Motor neuron (in vitro differentiated cells): ENCODE measurements around the gene ASTN2. TPM values are rescaled to one million over a fixed set of nuclear protein-coding genes. Genes with fewer than 3 reads are reported as not detected.

ENCODE experiments used
- ATAC-seq, 8 experiments: fragments of 200-7000 bp; cut with Tn5 transposase; replicated peaks in 6 of 8; 2 replicates each; pipeline ENCODE4 v1.8.0; 2021; ENCODE audit warnings: mild to moderate bottlenecking in 8 of 8, moderate library complexity in 8 of 8
- H3K27ac ChIP-seq, 2 donors: fragments of 250-450 bp; sonication (Bioruptor Pico); 2 replicates each; pipeline ENCODE4 v1.9.0; 2021; ENCODE audit warnings: antibody characterized with exemption in 2 of 2, mild to moderate bottlenecking in 2 of 2, moderate library complexity in 1 of 2
- H3K4me1 ChIP-seq, 2 donors: fragments of 250-450 bp; sonication (Bioruptor Pico); replicated peaks in 1 of 2; 2 replicates each; pipeline ENCODE4 v1.6.1; 2021; ENCODE audit warnings: antibody characterized with exemption in 2 of 2, mild to moderate bottlenecking in 2 of 2, moderate library complexity in 1 of 2
- H3K4me3 ChIP-seq, 5 donors: fragments of 250-450 bp; sonication (Bioruptor Pico); 2 replicates each; pipeline ENCODE4 v1.9.0; 2021; ENCODE audit warnings: antibody characterized with exemption in 5 of 5, mild to moderate bottlenecking in 5 of 5, moderate library complexity in 4 of 5
- WGBS, 10 experiments: fragments of 450-650 bp; shearing (Covaris generic); methylation state at CpG; one replicate each; pipeline ENCODE4 v1.0.0; 2022; 5-methylcytosine and 5-hydroxymethylcytosine counted together
- in situ Hi-C, 9 experiments: fragments of 400-800 bp; cut with MboI; loops; one replicate each; pipeline ENCODE4 v1.15.0; 2021; ENCODE audit warnings: low sequenced_read_pairs in 9 of 9, low pct_unique_long_range_greater_than_20kb in 2 of 9; ENCODE audit not compliant: unreplicated experiment in 9 of 9
- total RNA-seq, 8 experiments: library from RNA; unstranded; fragments of 300-600 nt; gene quantifications; 2 replicates each; pipeline versions ENCODE4 v1.2.3 to v1.2.4, GENCODE V29; 2022

The ASTN2 gene
- total RNA-seq, 8 experiments from 2014 or later = 13.6 to 54.6 (median 17.9) TPM

- ATAC-seq = peak in 1 of 8 experiments; percentile 41
- H3K4me3 ChIP-seq = no peak overlapping the region
- in situ Hi-C loops = no loop called here
- H3K27ac ChIP-seq = no peak overlapping the region
- peaks cover 4 to 9% of the 10 kb centered on the region in 2 donors for H3K4me1 ChIP-seq
- 0 to 80% (median 25%) methylated on average over 1 of the region's 1 CpG; no CpG with 5 or more reads in 3 of the 10 experiments for WGBS, 10 experiments
These were observed 313.8 kb downstream of the ASTN2 start for GRCh38 chr9:117101008-117101407.

GRCh38 chr9:117098331-117098730 is 316.5 kb downstream of the ASTN2 start:
- Histone ChIP-seq H3K4me1 (peaks cover 12 to 20% of the 10 kb centered on the region in 2 donors), H3K27ac (no peak overlapping the region), H3K4me3 (no peak overlapping the region)
- no peak for ATAC-seq
- in situ Hi-C loops = loop anchor here in 1 of 9 experiments (25.0 kb wide), 1 partner anchor 314 kb away; the partner anchor contains the start of gene ASTN2
- 17 to 100% (median 82%) methylated on average over 1 to 3 of the region's 3 CpGs; no CpG with 5 or more reads in 2 of the 10 experiments for WGBS, 10 experiments

- no peak for ATAC-seq
- H3K27ac ChIP-seq = no peak overlapping the region
- in situ Hi-C loops = loop anchor here in 1 of 9 experiments (25.0 kb wide), 1 partner anchor 315 kb away; the partner anchor contains the start of gene ASTN2
- WGBS, 10 experiments = 31 to 90% (median 60%) methylated on average over 1 to 3 of the region's 3 CpGs; no CpG with 5 or more reads in 1 of the 10 experiments
- peaks cover 11 to 18% of the 10 kb centered on the region in 2 donors for H3K4me1 ChIP-seq
- H3K4me3 ChIP-seq = no peak overlapping the region
These were observed 317.1 kb downstream of the ASTN2 start for GRCh38 chr9:117097761-117098160.

- in situ Hi-C loops = loop anchor here in 1 of 9 experiments (25.0 kb wide), 1 partner anchor 316 kb away; the partner anchor contains the start of gene ASTN2
- Histone ChIP-seq H3K27ac (no peak overlapping the region), H3K4me3 (no peak overlapping the region), H3K4me1 (peaks cover 16 to 27% of the 10 kb centered on the region in 2 donors)
- ATAC-seq = no peak
- 63 to 100% (median 95%) methylated on average over 1 of the region's 1 CpG; no CpG with 5 or more reads in 4 of the 10 experiments for WGBS, 10 experiments
These were observed 318.7 kb downstream of the ASTN2 start for GRCh38 chr9:117096138-117096537.

- in situ Hi-C loops = loop anchor here in 1 of 9 experiments (25.0 kb wide), 1 partner anchor 317 kb away; the partner anchor contains the start of gene ASTN2
- Histone ChIP-seq H3K4me3 (no peak overlapping the region), H3K4me1 (peaks cover 16 to 25% of the 10 kb centered on the region in 2 donors), H3K27ac (no peak overlapping the region)
- ATAC-seq = no peak
- 0 to 90% (median 83%) methylated on average over 2 of the region's 2 CpGs; no CpG with 5 or more reads in 4 of the 10 experiments for WGBS, 10 experiments
These were observed 319.8 kb downstream of the ASTN2 start for GRCh38 chr9:117095081-117095480.

- H3K27ac ChIP-seq = no peak overlapping the region
- H3K4me1 ChIP-seq = peaks cover 16 to 25% of the 10 kb centered on the region in 2 donors
- ATAC-seq = peak in 5 of 8 experiments; percentile 40 to 76 (median 74)
- WGBS, 10 experiments = 8 to 60% (median 50%) methylated on average over 1 to 3 of the region's 4 CpGs; no CpG with 5 or more reads in 5 of the 10 experiments
- in situ Hi-C loops = loop anchor here in 1 of 9 experiments (25.0 kb wide), 1 partner anchor 318 kb away; the partner anchor contains the start of gene ASTN2
- no peak overlapping the region for H3K4me3 ChIP-seq
These were observed 320.7 kb downstream of the ASTN2 start for GRCh38 chr9:117093891-117094844.

- peak; percentile 47 to 99 (median 81) for ATAC-seq
- 0 to 67% (median 60%) methylated on average over 1 of the region's 1 CpG; no CpG with 5 or more reads in 7 of the 10 experiments for WGBS, 10 experiments
- Histone ChIP-seq H3K27ac (no peak overlapping the region), H3K4me1 (peaks cover 16 to 25% of the 10 kb centered on the region in 2 donors), H3K4me3 (no peak overlapping the region)
- in situ Hi-C loops = loop anchor here in 1 of 9 experiments (25.0 kb wide), 1 partner anchor 320 kb away; the partner anchor contains the start of gene ASTN2
These were observed 322.3 kb downstream of the ASTN2 start for GRCh38 chr9:117092582-117092981.

GRCh38 chr9:117091529-117091928 is 323.3 kb downstream of the ASTN2 start:
- peak in 4 of 8 experiments; percentile 36 to 63 (median 60) for ATAC-seq
- Histone ChIP-seq H3K4me1 (peaks cover 16 to 25% of the 10 kb centered on the region in 2 donors), H3K27ac (no peak overlapping the region), H3K4me3 (no peak overlapping the region)
- in situ Hi-C loops = loop anchor here in 1 of 9 experiments (25.0 kb wide), 1 partner anchor 321 kb away; the partner anchor contains the start of gene ASTN2
- WGBS, 10 experiments = 10 to 67% (median 26%) methylated on average over 1 to 4 of the region's 4 CpGs; no CpG with 5 or more reads in 4 of the 10 experiments

- in situ Hi-C loops = loop anchor here in 1 of 9 experiments (25.0 kb wide), 1 partner anchor 324 kb away; the partner anchor contains the start of gene ASTN2
- Histone ChIP-seq H3K4me1 (peaks cover 13 to 15% of the 10 kb centered on the region in 2 donors), H3K27ac (no peak overlapping the region), H3K4me3 (no peak overlapping the region)
- WGBS, 10 experiments = 7 to 90% (median 63%) methylated on average over 1 to 4 of the region's 6 CpGs; no CpG with 5 or more reads in 2 of the 10 experiments
- no peak for ATAC-seq
These were observed 326.1 kb downstream of the ASTN2 start for GRCh38 chr9:117088786-117089185.

GRCh38 chr9:117088140-117088539 is 326.7 kb downstream of the ASTN2 start:
- ATAC-seq = no peak
- in situ Hi-C loops = loop anchor here in 1 of 9 experiments (25.0 kb wide), 1 partner anchor 324 kb away; the partner anchor contains the start of gene ASTN2
- 17 to 67% (median 48%) methylated on average over 1 to 4 of the region's 4 CpGs; no CpG with 5 or more reads in 5 of the 10 experiments for WGBS, 10 experiments
- Histone ChIP-seq H3K4me3 (no peak overlapping the region), H3K4me1 (peaks cover 13 to 17% of the 10 kb centered on the region in 2 donors), H3K27ac (no peak overlapping the region)

GRCh38 chr9:117084221-117084620 is 330.6 kb downstream of the ASTN2 start:
- in situ Hi-C loops = loop anchor here in 1 of 9 experiments (25.0 kb wide), 1 partner anchor 328 kb away; the partner anchor contains the start of gene ASTN2
- no peak overlapping the region for H3K27ac ChIP-seq
- no peak overlapping the region for H3K4me3 ChIP-seq
- peaks cover 12 to 23% of the 10 kb centered on the region in 2 donors for H3K4me1 ChIP-seq
- no peak for ATAC-seq
- 27 to 100% (median 91%) methylated on average over 1 to 4 of the region's 4 CpGs; no CpG with 5 or more reads in 1 of the 10 experiments for whole genome bisulfite sequencing, 10 experiments

- H3K4me3 ChIP-seq = no peak overlapping the region
- in situ Hi-C loops = loop anchor here in 1 of 9 experiments (25.0 kb wide), 1 partner anchor 329 kb away; the partner anchor contains the start of gene ASTN2
- H3K4me1 ChIP-seq = peaks cover 12 to 23% of the 10 kb centered on the region in 2 donors
- H3K27ac ChIP-seq = no peak overlapping the region
- WGBS, 10 experiments = 20 to 83% (median 59%) methylated on average over 1 to 5 of the region's 8 CpGs; no CpG with 5 or more reads in 1 of the 10 experiments
- peak in 5 of 8 experiments; percentile 43 to 71 (median 58) for ATAC-seq
These were observed 331.3 kb downstream of the ASTN2 start for GRCh38 chr9:117083559-117083958.
